ENCODE data around the gene ZBTB38.

The ZBTB38 gene

DNA sequence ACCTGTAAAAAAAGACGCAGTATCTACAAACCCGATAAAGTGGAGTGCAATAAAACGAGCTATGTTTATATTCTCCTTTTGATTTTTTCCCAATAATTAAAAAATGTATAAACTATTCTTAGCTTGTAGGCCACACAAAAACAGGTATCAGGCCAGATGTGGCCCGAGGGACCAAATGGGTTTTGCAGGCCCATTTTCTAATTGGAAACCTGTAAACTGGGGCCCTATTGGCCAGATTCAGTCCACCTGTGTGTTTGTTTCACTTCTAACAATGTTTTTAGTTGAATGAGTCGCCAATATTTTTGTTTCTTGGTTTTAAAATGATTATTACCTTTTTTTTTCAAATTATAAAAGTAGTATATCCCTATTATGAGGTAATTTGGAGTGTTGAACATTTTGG lies 29.7 kb downstream of the ZBTB38 start:
- no peak for DNase-seq
- Mint-ChIP-seq H3K4me3 (no peak overlapping the region), H3K36me3 (ENCODE audit: low read depth) (peaks cover 58% of the 10 kb centered on the region), H3K27ac (no peak overlapping the region), H3K4me1 (peaks cover 42% of the 10 kb centered on the region), H3K9me3 (peaks cover 41% of the 10 kb centered on the region), H3K27me3 (ENCODE audit: low read depth, poor library complexity) (no peaks in the 10 kb centered on the region)
- TF ChIP-seq, protein P1, sequence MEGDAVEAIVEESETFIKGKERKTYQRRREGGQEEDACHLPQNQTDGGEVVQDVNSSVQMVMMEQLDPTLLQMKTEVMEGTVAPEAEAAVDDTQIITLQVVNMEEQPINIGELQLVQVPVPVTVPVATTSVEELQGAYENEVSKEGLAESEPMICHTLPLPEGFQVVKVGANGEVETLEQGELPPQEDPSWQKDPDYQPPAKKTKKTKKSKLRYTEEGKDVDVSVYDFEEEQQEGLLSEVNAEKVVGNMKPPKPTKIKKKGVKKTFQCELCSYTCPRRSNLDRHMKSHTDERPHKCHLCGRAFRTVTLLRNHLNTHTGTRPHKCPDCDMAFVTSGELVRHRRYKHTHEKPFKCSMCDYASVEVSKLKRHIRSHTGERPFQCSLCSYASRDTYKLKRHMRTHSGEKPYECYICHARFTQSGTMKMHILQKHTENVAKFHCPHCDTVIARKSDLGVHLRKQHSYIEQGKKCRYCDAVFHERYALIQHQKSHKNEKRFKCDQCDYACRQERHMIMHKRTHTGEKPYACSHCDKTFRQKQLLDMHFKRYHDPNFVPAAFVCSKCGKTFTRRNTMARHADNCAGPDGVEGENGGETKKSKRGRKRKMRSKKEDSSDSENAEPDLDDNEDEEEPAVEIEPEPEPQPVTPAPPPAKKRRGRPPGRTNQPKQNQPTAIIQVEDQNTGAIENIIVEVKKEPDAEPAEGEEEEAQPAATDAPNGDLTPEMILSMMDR (IDR thresholded peaks at IDR 0.05) = no peak

DNA sequence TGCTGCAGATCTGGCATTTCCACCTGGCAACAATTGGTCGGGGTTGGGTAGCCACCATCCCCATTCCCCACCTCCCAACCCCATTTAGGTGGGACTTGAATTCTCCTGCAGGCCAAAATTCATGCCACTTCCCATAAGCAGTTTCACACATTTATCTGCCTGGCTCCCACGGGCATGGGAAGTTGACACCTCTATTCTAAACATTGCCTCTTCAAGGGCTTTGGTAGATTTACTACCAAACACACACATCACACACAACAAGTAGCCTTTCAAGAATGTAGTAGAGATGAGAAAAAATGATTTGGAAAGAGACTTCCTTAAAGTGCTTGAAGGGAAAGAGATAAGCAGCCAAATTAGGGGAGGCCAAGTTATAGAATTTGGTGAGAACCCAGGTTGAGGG lies 30.9 kb downstream of the ZBTB38 start:
- peaks cover 44% of the 10 kb centered on the region for H3K4me1 Mint-ChIP-seq
- H3K27me3 Mint-ChIP-seq (ENCODE audit: low read depth, poor library complexity) = no peaks in the 10 kb centered on the region
- TF ChIP-seq, protein P1 (IDR thresholded peaks at IDR 0.05) = no peak
- H3K4me3 Mint-ChIP-seq = no peak overlapping the region
- H3K36me3 Mint-ChIP-seq (ENCODE audit: low read depth) = peaks cover 50% of the 10 kb centered on the region
- peaks cover 37% of the 10 kb centered on the region for H3K9me3 Mint-ChIP-seq
- peak; percentile 20 for DNase-seq
- peak overlapping the region; percentile 43 for H3K27ac Mint-ChIP-seq

GRCh38 chr3:141400073-141400971 lies 32.0 kb downstream of the ZBTB38 start:
- Mint-ChIP-seq H3K4me3 (no peak overlapping the region), H3K27me3 (ENCODE audit: low read depth, poor library complexity) (no peaks in the 10 kb centered on the region), H3K27ac (no peak overlapping the region), H3K9me3 (peaks cover 33% of the 10 kb centered on the region), H3K36me3 (ENCODE audit: low read depth) (peaks cover 49% of the 10 kb centered on the region), H3K4me1 (peaks cover 44% of the 10 kb centered on the region)
- TF ChIP-seq, protein P1 (IDR thresholded peaks at IDR 0.05) = no peak
- DNase-seq = no peak

GRCh38 chr3:141401095-141401494 lies 32.8 kb downstream of the ZBTB38 start:
- no peak for DNase-seq
- TF ChIP-seq, protein P1 (IDR thresholded peaks at IDR 0.05) = no peak
- H3K4me1 Mint-ChIP-seq = peaks cover 44% of the 10 kb centered on the region
- no peaks in the 10 kb centered on the region for H3K27me3 Mint-ChIP-seq (ENCODE audit: low read depth, poor library complexity)
- peak overlapping the region; percentile 53 for H3K4me3 Mint-ChIP-seq
- H3K27ac Mint-ChIP-seq = no peak overlapping the region
- peaks cover 49% of the 10 kb centered on the region for H3K36me3 Mint-ChIP-seq (ENCODE audit: low read depth)
- H3K9me3 Mint-ChIP-seq = peaks cover 27% of the 10 kb centered on the region

DNA sequence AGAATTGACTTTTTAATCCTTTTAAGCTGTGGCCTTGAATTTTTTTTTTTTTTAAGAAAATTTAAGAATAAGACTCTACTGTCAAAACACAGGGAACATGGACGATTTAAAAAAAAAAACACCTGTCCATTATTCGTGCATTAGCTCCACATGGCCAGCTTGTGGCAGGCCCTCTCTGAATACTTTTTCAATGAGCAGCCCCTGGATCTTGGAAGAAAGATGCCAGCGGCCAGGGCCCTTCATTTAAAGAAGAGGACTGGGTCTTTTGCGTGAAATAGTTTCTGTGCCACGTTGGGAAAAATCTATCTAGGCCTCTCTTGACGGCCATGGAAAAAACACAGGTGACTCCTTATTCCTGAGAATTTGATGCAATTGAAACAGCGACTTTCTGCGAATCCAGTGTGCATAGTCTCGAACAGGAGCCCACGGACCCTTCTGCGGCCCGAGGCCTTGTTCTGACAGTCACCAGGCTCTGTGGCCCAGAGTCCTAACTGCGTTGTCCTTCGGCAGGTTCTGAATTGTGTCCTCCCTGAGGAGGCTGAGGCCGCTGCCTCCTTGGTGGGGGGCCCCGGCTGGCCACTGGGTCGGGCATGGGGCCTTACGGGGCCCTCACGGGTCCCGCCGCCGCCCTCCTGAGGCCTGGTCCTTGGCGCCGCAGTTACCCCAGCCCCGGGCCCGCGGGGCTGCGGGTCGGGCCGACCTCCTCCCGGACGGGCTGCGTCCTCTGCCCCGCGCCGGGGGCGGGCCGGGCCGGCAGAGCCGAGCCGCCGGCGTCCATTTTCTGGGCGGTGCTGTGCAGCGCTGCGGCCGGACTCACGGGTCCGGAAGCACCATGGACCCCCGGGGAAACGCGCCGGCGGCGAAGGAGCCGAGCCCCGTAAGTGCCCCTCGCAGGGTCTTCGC lies 33.5 kb downstream of the ZBTB38 start:
- peak; percentile 68 for DNase-seq
- peaks cover 44% of the 10 kb centered on the region for H3K4me1 Mint-ChIP-seq
- TF ChIP-seq, protein P1 (IDR thresholded peaks at IDR 0.05) = no peak
- no peaks in the 10 kb centered on the region for H3K27me3 Mint-ChIP-seq (ENCODE audit: low read depth, poor library complexity)
- H3K9me3 Mint-ChIP-seq = peaks cover 20% of the 10 kb centered on the region
- peak overlapping the region; percentile 68 for H3K4me3 Mint-ChIP-seq
- H3K36me3 Mint-ChIP-seq (ENCODE audit: low read depth) = peaks cover 49% of the 10 kb centered on the region
- H3K27ac Mint-ChIP-seq = no peak overlapping the region

Measured in nephron progenitor cell (in vitro differentiated cells).